ENCODE measurements around the gene AKAP13.

Gene AKAP13

DNA sequence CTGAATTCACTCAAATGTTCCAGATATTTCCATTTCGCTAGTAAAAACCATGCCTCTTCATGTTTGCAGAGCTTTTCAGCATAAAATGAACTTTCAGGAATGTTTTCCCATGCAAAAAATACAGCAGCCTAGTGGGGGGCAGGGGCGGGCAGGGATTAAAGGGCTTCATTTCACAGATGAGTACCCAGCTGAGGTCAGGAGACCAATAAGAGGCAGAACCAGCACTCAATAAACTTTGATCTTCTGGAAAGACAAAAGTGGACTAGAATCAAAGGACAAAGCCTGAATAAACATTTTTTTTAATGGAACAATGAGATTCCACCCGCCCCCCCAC, 406.3 kb downstream of the AKAP13 start:
- Histone ChIP-seq H3K36me3 (peaks cover 0 to 9% (median 0%) of the 10 kb centered on the region in 11 experiments; a peak in 1 of 22 replicates), H3K4me2 (peak overlapping the region in 10 of 11 experiments; percentile 66 to 82 (median 72); a peak in 19 of 22 replicates), H3K9me3 (replicated peaks in 1 of 11) (no peaks in the 10 kb centered on the region), H3K9ac (peak overlapping the region in 1 of 11 experiments; percentile 29; a peak in 1 of 22 replicates), H3K4me3 (no peak overlapping the region), H4K20me1 (peaks cover 0 to 83% (median 39%) of the 10 kb centered on the region in 11 experiments; a peak in 17 of 22 replicates), H3K27ac (no peak overlapping the region), H3K27me3 (no peaks in the 10 kb centered on the region), H3K4me1 (peaks cover 34 to 67% (median 58%) of the 10 kb centered on the region in 10 experiments)
- TF ChIP-seq Cebpa-rat (IDR thresholded peaks at IDR 0.05) = no peak

GRCh38 chr15:85788771-85789495, 408.5 kb downstream of the AKAP13 start:
- Histone ChIP-seq H3K9me3 (replicated peaks in 1 of 11) (no peaks in the 10 kb centered on the region), H3K4me2 (peak overlapping the region in 6 of 11 experiments; percentile 10 to 28 (median 19); a peak in 4 of 22 replicates), H3K36me3 (peaks cover 0 to 9% (median 0%) of the 10 kb centered on the region in 11 experiments; a peak in 1 of 22 replicates), H3K27me3 (no peaks in the 10 kb centered on the region), H3K4me3 (no peak overlapping the region), H4K20me1 (peaks cover 0 to 85% (median 54%) of the 10 kb centered on the region in 11 experiments; a peak in 17 of 22 replicates), H3K4me1 (peaks cover 35 to 71% (median 63%) of the 10 kb centered on the region in 10 experiments), H3K27ac (no peak overlapping the region), H3K9ac (no peak overlapping the region)
- no peak for TF ChIP-seq Cebpa-rat (IDR thresholded peaks at IDR 0.05)

DNA sequence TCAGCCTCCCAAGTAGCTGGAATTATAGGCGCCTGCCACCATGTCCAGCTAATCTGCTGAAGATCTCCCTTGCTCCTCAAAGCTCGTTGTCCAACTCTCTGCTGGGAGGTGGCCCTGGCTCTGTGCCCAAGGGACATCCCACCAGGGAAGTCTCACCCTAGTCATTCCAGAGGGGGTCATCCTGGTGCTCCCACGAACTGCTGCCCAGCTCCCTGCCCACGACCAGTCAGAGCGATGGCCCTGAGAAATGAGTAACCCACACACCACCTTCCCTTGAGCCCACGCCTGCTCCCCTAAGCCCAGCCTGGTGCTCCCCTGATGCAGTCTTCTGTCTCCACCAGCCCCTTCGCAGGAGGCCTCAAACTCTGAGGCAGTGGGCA, 409.1 kb downstream of the AKAP13 start:
- no peak for TF ChIP-seq Cebpa-rat (IDR thresholded peaks at IDR 0.05)
- Histone ChIP-seq H3K4me2 (peak overlapping the region in 4 of 11 experiments; percentile 10 to 28 (median 24); a peak in 3 of 22 replicates), H3K4me1 (peaks cover 35 to 71% (median 62%) of the 10 kb centered on the region in 10 experiments), H3K9ac (no peak overlapping the region), H3K27ac (no peak overlapping the region), H4K20me1 (peaks cover 0 to 85% (median 54%) of the 10 kb centered on the region in 11 experiments; a peak in 17 of 22 replicates), H3K27me3 (no peaks in the 10 kb centered on the region), H3K4me3 (no peak overlapping the region), H3K9me3 (replicated peaks in 1 of 11) (no peaks in the 10 kb centered on the region), H3K36me3 (peaks cover 0 to 9% (median 0%) of the 10 kb centered on the region in 11 experiments; a peak in 1 of 22 replicates)

DNA sequence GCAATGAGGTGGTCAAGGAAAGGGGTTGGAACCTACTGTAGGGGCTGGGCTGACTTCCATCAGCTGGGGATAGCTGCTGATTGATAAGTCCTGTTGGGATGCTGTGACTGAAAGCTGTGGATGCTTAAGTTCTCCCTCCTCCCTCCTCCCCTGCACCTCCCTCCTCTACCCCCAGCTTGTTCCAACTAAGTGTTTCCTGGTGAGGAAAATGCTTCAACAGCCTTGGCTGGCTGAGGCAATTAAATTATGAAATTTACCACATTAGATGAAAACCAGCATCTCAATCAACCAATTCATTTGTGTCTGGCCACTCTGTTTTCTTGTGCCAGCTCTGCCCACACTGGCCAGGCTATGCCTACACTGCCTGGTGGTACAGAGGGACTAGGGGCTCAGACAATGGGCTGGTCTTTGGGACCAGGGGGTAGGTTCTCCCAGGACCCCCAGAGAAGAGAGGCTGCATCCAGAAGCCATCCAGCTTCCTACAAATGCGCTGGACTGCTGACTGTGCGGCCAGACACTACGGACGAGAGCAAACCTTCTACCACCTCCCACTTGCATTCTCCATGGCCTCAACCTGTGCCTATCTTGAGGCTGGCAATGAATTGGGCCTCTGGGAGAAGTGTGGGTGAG, 411.8 kb downstream of the AKAP13 start:
- H3K27me3 ChIP-seq = no peaks in the 10 kb centered on the region
- H4K20me1 ChIP-seq = peaks cover 0 to 70% (median 46%) of the 10 kb centered on the region in 11 experiments; a peak in 17 of 22 replicates
- TF ChIP-seq Cebpa-rat (IDR thresholded peaks at IDR 0.05) = no peak
- H3K4me2 ChIP-seq = peak overlapping the region in 10 of 11 experiments; percentile 89 to 98 (median 95); a peak in 16 of 22 replicates
- peaks cover 25 to 55% (median 47%) of the 10 kb centered on the region in 10 experiments for H3K4me1 ChIP-seq
- no peak overlapping the region for H3K27ac ChIP-seq
- H3K4me3 ChIP-seq = no peak overlapping the region
- peaks cover 0 to 8% (median 0%) of the 10 kb centered on the region in 11 experiments; a peak in 3 of 22 replicates for H3K9me3 ChIP-seq (replicated peaks in 1 of 11)
- no peak overlapping the region for H3K9ac ChIP-seq
- peaks cover 0 to 9% (median 0%) of the 10 kb centered on the region in 11 experiments; a peak in 1 of 22 replicates for H3K36me3 ChIP-seq

DNA sequence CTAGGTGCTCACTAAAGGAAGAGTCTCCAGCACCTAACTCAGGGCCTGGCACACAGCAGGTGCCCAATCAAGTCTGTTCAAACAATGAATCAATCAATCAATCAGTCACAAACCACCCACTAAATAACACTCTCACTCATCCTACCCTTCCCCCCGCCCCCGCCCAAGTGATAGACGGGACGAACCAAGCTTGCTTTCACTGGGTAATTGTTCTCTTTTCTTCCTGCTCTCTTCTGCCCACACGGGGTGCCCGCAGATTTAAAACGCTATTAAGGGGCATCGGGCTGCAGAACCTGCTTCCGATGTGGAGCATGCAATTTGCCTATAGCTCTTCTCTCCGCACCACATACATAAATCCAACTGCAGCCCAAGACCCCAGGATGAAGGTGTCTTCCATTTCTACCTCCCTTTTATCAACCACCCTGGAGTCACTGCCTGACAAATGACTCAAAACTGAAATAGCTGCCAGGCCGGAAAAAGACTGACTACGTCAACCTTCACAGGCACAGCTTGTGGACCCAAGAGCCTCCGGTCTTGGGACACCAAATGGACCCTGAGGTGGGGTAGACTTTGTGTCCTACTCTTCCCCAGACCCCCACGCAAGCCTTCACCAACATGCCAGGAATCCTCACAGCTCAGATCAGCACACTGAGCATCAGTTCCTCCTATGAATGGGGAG, 412.6 kb downstream of the AKAP13 start:
- Histone ChIP-seq H3K4me3 (peak overlapping the region; percentile 86 to 100 (median 96); a peak in 19 of 20 replicates), H3K4me1 (peaks cover 24 to 48% (median 43%) of the 10 kb centered on the region in 10 experiments), H3K9ac (peak overlapping the region in 10 of 11 experiments; percentile 90 to 97 (median 96); a peak in 18 of 22 replicates), H3K27me3 (no peaks in the 10 kb centered on the region), H3K27ac (peak overlapping the region in 4 of 11 experiments; percentile 89 to 92 (median 89); a peak in 7 of 22 replicates), H4K20me1 (peaks cover 0 to 61% (median 40%) of the 10 kb centered on the region in 11 experiments; a peak in 17 of 22 replicates), H3K9me3 (replicated peaks in 1 of 11) (peaks cover 0 to 8% (median 0%) of the 10 kb centered on the region in 11 experiments; a peak in 3 of 22 replicates), H3K36me3 (peaks cover 0 to 9% (median 0%) of the 10 kb centered on the region in 11 experiments; a peak in 1 of 22 replicates), H3K4me2 (peak overlapping the region; percentile 89 to 98 (median 95))
- no peak for TF ChIP-seq Cebpa-rat (IDR thresholded peaks at IDR 0.05)

DNA sequence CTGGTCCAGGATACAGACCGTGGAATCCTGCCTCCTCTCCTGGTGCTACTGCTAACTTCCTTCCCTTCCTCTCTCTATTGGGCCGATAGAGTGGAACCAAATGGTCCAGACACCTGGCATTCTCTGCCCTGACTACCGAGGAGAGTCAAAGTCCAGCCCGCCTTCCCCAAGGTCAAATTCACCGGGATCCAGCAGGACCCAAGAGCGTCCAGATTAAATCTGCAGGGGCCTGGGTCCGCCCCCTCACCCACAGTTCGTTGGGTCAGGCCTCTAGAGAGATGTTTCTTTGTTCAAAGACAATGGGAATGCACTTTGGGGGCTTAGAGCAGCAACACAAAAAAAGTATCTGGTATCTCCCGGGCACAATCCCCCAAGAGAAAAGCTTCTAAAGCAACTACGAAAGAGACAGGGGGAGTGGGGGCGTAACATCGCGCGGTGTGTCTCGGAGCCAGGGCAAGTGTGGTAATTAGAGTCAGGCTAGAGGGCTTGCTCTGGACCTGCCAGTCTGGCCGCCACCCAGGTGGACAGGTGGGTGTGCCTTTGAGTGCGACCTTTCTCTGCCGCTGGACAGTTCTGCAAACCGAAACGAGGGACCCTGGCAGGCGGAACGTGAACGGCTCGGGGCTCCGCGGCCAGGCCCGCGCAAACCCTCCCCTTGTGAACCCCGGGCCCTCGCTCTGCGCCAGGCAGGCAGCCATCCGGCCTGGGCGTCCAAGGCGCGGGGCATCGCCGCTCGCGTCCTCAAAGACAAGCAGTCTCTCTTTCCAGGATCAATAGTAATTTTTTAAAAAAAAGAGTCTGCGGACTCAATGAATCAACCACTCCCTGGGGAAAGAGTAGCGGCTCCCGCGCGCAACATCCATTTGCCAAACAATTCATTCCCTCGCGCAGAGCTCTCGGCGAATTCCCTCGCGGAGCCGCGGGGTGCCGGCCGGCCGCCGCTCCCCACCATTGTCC, 413.5 kb downstream of the AKAP13 start:
- Histone ChIP-seq H3K4me1 (peaks cover 19 to 39% (median 35%) of the 10 kb centered on the region in 10 experiments), H3K4me3 (peak overlapping the region; percentile 86 to 100 (median 96)), H3K9me3 (replicated peaks in 1 of 11) (peaks cover 0 to 8% (median 0%) of the 10 kb centered on the region in 11 experiments; a peak in 3 of 22 replicates), H3K36me3 (0 out of 22 replicates have a peak, but pooled peaks cover 0 to 9% (median 0%) of the 10 kb centered on the region in 11 experiments), H3K27me3 (no peaks in the 10 kb centered on the region), H3K9ac (peak overlapping the region; percentile 88 to 97 (median 95)), H4K20me1 (peaks cover 0 to 53% (median 32%) of the 10 kb centered on the region in 11 experiments; a peak in 17 of 22 replicates), H3K27ac (peak overlapping the region; percentile 62 to 92 (median 89); a peak in 21 of 22 replicates), H3K4me2 (peak overlapping the region; percentile 89 to 98 (median 95))
- no peak for TF ChIP-seq Cebpa-rat (IDR thresholded peaks at IDR 0.05)

DNA sequence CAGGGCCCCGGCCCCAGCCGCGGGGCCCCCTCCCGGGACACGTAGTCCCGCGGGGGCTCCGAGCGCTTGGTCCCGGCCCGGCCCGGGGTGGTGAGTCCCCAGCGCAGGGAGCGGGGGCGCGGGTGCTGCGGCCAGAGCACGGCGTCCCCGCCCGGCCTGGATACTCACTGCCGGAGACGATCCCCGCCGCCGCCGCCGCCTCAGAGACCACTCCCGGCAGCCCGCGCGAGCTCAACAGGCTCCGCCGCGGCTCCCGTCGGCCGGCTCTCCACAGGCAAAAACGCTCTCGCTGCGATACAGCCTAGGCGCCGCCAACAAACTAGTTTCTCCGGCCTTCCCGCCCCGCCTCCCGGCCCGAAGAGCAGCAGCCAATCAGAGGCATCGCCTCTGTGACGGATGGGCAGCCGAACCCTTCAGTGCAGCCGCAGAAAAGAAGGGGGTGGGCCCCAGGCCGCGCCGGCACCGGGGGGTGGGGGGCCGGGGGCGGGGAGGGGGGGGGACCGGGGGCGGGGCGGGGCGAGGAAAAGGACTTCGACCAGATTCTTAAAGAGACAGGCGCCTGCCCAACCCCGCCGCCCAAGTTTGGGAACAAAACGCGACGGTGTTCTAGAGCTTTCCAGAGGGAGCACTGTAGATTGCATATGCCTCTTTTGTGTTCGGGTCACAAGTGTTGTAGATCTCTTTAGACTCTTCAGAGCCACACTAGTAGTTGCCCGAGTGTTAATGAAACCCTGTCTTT, 414.4 kb downstream of the AKAP13 start, which contains the start of gene KLHL25:
TSS of gene KLHL25 (minus strand) at position 328 of the 739 bp plus-strand sequence. CDS start 25,115 bp downstream, outside the sequence.
- Histone ChIP-seq H3K4me3 (peak within 1 kb of the TSS; percentile 86 to 100 (median 96)), H3K36me3 (0 out of 22 replicates have a peak, but pooled peaks cover 0 to 9% (median 0%) of the 10 kb centered on the region in 11 experiments), H4K20me1 (peaks cover 0 to 44% (median 25%) of the 10 kb centered on the region in 11 experiments; a peak in 17 of 22 replicates), H3K9ac (peak within 1 kb of the TSS; percentile 88 to 97 (median 95)), H3K27ac (peak within 1 kb of the TSS; percentile 62 to 92 (median 89); a peak in 21 of 22 replicates), H3K9me3 (replicated peaks in 1 of 11) (peaks cover 0 to 8% (median 0%) of the 10 kb centered on the region in 11 experiments; a peak in 3 of 22 replicates), H3K4me1 (peaks cover 19 to 30% (median 27%) of the 10 kb centered on the region in 10 experiments), H3K4me2 (peak within 1 kb of the TSS; percentile 89 to 98 (median 95)), H3K27me3 (no peaks in the 10 kb centered on the region)
- no peak for TF ChIP-seq Cebpa-rat (IDR thresholded peaks at IDR 0.05)

Measured in BLaER1 treated with 17β-estradiol and CSF1 and Interleukin-3, amounts not matched to agents 10 nM and 100 nM (cell line).